Measurements from ENCODE around the gene TMEM185B.

The TMEM185B gene

GRCh38 chr2:120258196-120258595, 35.0 kb upstream of the TMEM185B start:
- DNase-seq (ENCODE audit: insufficient read length) = no peak
- no peak for TF ChIP-seq TAF1 (IDR thresholded peaks at IDR 0.05; ENCODE audit: borderline replicate concordance, low read depth, low read length)
- TF ChIP-seq POLR2A (IDR thresholded peaks at IDR 0.05; ENCODE audit: low read depth, low read length) = no peak
- no peak for TF ChIP-seq POLR2AphosphoS5 (IDR thresholded peaks at IDR 0.05; ENCODE audit: low read depth, low read length)
- no peak for FAIRE-seq

- TF ChIP-seq POLR2A (IDR thresholded peaks at IDR 0.05; ENCODE audit: low read depth, low read length) = no peak
- no peak for TF ChIP-seq POLR2AphosphoS5 (IDR thresholded peaks at IDR 0.05; ENCODE audit: low read depth, low read length)
- TF ChIP-seq TAF1 (IDR thresholded peaks at IDR 0.05; ENCODE audit: borderline replicate concordance, low read depth, low read length) = no peak
- DNase-seq (ENCODE audit: insufficient read length) (no peak), FAIRE-seq (no peak)
Observed at GRCh38 chr2:120257522-120257921, 34.3 kb upstream of the TMEM185B start.

GRCh38 chr2:120256651-120257000, 33.4 kb upstream of the TMEM185B start:
- FAIRE-seq (no peak), DNase-seq (ENCODE audit: insufficient read length) (no peak)
- TF ChIP-seq POLR2A (IDR thresholded peaks at IDR 0.05; ENCODE audit: low read depth, low read length) (no peak), POLR2AphosphoS5 (IDR thresholded peaks at IDR 0.05; ENCODE audit: low read depth, low read length) (no peak), TAF1 (IDR thresholded peaks at IDR 0.05; ENCODE audit: borderline replicate concordance, low read depth, low read length) (no peak)

GRCh38 chr2:120255986-120256650, 32.9 kb upstream of the TMEM185B start:
- DNase-seq (ENCODE audit: insufficient read length) = no peak
- FAIRE-seq = no peak
- TF ChIP-seq POLR2A (IDR thresholded peaks at IDR 0.05; ENCODE audit: low read depth, low read length) = no peak
- no peak for TF ChIP-seq POLR2AphosphoS5 (IDR thresholded peaks at IDR 0.05; ENCODE audit: low read depth, low read length)
- no peak for TF ChIP-seq TAF1 (IDR thresholded peaks at IDR 0.05; ENCODE audit: borderline replicate concordance, low read depth, low read length)

- TF ChIP-seq TAF1 (IDR thresholded peaks at IDR 0.05; ENCODE audit: borderline replicate concordance, low read depth, low read length) (no peak), POLR2A (IDR thresholded peaks at IDR 0.05; ENCODE audit: low read depth, low read length) (no peak), POLR2AphosphoS5 (IDR thresholded peaks at IDR 0.05; ENCODE audit: low read depth, low read length) (no peak)
- DNase-seq (ENCODE audit: insufficient read length) (no peak), FAIRE-seq (no peak)
Observed at GRCh38 chr2:120255071-120255470, 31.9 kb upstream of the TMEM185B start.

GRCh38 chr2:120254178-120254577, 31.0 kb upstream of the TMEM185B start:
- DNase-seq (ENCODE audit: insufficient read length) (no peak), FAIRE-seq (no peak)
- TF ChIP-seq POLR2A (IDR thresholded peaks at IDR 0.05; ENCODE audit: low read depth, low read length) (no peak), TAF1 (IDR thresholded peaks at IDR 0.05; ENCODE audit: borderline replicate concordance, low read depth, low read length) (no peak), POLR2AphosphoS5 (IDR thresholded peaks at IDR 0.05; ENCODE audit: low read depth, low read length) (no peak)

- no peak for DNase-seq (ENCODE audit: insufficient read length)
Observed at GRCh38 chr2:120253021-120253882, 30.1 kb upstream of the TMEM185B start.

GRCh38 chr2:120252225-120253020, 29.2 kb upstream of the TMEM185B start, which contains the start of gene RALB:
RALB (plus strand) TSS chr2:120252852; CDS start chr2:120278665, 25,813 bp downstream.
- TF ChIP-seq POLR2AphosphoS5 (IDR thresholded peaks at IDR 0.05; ENCODE audit: low read depth, low read length) = no peak; the same call in 1 of the 2 replicates
- TF ChIP-seq POLR2A (IDR thresholded peaks at IDR 0.05; ENCODE audit: low read depth, low read length) = peak; percentile 51; the same call in 1 of the 2 replicates
- DNase-seq (ENCODE audit: insufficient read length) (peak; percentile 99), FAIRE-seq (peak; percentile 98)

More at GRCh38 chr2:120253021-120253882, 30.1 kb upstream of the TMEM185B start:
- peak; percentile 68 for FAIRE-seq
- TF ChIP-seq POLR2A (IDR thresholded peaks at IDR 0.05; ENCODE audit: low read depth, low read length) (no peak), TAF1 (IDR thresholded peaks at IDR 0.05; ENCODE audit: borderline replicate concordance, low read depth, low read length) (no peak), POLR2AphosphoS5 (IDR thresholded peaks at IDR 0.05; ENCODE audit: low read depth, low read length) (no peak)

- DNase-seq (ENCODE audit: insufficient read length) = no peak
- FAIRE-seq = peak; percentile 69
- no peak for TF ChIP-seq TAF1 (IDR thresholded peaks at IDR 0.05; ENCODE audit: borderline replicate concordance, low read depth, low read length)
Observed at GRCh38 chr2:120251880-120252224, 28.7 kb upstream of the TMEM185B start.

GRCh38 chr2:120251078-120251477, 27.9 kb upstream of the TMEM185B start:
- no peak for FAIRE-seq

GRCh38 chr2:120250640-120251039, 27.4 kb upstream of the TMEM185B start:
- DNase-seq (ENCODE audit: insufficient read length) = no peak
- FAIRE-seq = no peak
- TF ChIP-seq POLR2AphosphoS5 (IDR thresholded peaks at IDR 0.05; ENCODE audit: low read depth, low read length) (no peak), POLR2A (IDR thresholded peaks at IDR 0.05; ENCODE audit: low read depth, low read length) (no peak), TAF1 (IDR thresholded peaks at IDR 0.05; ENCODE audit: borderline replicate concordance, low read depth, low read length) (no peak)

More at GRCh38 chr2:120251078-120251477, 27.9 kb upstream of the TMEM185B start:
- no peak for DNase-seq (ENCODE audit: insufficient read length)
- no peak for TF ChIP-seq POLR2A (IDR thresholded peaks at IDR 0.05; ENCODE audit: low read depth, low read length)
- TF ChIP-seq POLR2AphosphoS5 (IDR thresholded peaks at IDR 0.05; ENCODE audit: low read depth, low read length) = no peak
- no peak for TF ChIP-seq TAF1 (IDR thresholded peaks at IDR 0.05; ENCODE audit: borderline replicate concordance, low read depth, low read length)
